ENCODE measurements around the gene FRMD4A. TPM values are rescaled to one million over a fixed set of nuclear protein-coding genes. Genes with fewer than 3 reads are reported as not detected.

Gene FRMD4A
- total and polyA plus RNA-seq, 11 donors = 12.2 to 58.1 (median 28.1) TPM

DNA sequence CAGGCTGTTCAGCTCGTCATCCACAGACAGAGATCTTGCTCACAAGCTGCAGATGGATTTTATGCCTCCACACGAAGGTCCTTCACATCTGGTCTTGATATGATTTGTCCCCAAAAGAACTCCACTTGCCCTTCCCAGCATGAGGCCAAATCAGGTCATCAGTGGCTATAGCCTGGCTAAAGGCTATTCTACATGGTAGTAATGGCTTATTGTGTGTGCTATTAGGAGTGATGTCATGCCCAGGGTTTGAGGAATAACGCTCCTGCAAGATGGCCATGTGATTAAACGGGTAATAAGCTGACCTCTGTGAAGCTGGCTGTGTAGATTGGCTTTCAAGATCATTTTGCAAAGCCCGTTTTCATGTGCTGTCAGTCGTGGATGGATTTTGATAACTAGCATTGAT is 313.8 kb downstream of the FRMD4A start:
- Histone ChIP-seq H3K27ac (peak overlapping the region in 1 of 12 donors; percentile 20), H3K36me3 (no peaks in the 10 kb centered on the region), H3K27me3 (peaks cover 0 to 5% (median 0%) of the 10 kb centered on the region in 9 donors), H3K4me1 (peaks cover 0 to 24% (median 13%) of the 10 kb centered on the region in 12 donors), H3K9me3 (peaks cover 0 to 11% (median 0%) of the 10 kb centered on the region in 12 donors), H3K4me3 (no peak overlapping the region)
- intact Hi-C loops (cut with DNase I) = no loop called here
- DNase-seq (no peak), ATAC-seq (no peak)
- 75 to 85% (median 82%) methylated on average over 6 of the region's 6 CpGs for WGBS, 4 donors
- TF ChIP-seq, protein P1, sequence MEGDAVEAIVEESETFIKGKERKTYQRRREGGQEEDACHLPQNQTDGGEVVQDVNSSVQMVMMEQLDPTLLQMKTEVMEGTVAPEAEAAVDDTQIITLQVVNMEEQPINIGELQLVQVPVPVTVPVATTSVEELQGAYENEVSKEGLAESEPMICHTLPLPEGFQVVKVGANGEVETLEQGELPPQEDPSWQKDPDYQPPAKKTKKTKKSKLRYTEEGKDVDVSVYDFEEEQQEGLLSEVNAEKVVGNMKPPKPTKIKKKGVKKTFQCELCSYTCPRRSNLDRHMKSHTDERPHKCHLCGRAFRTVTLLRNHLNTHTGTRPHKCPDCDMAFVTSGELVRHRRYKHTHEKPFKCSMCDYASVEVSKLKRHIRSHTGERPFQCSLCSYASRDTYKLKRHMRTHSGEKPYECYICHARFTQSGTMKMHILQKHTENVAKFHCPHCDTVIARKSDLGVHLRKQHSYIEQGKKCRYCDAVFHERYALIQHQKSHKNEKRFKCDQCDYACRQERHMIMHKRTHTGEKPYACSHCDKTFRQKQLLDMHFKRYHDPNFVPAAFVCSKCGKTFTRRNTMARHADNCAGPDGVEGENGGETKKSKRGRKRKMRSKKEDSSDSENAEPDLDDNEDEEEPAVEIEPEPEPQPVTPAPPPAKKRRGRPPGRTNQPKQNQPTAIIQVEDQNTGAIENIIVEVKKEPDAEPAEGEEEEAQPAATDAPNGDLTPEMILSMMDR (IDR thresholded peaks at IDR 0.05) = no peak
- TF ChIP-seq POLR2A (IDR thresholded peaks at IDR 0.05) = no peak

DNA sequence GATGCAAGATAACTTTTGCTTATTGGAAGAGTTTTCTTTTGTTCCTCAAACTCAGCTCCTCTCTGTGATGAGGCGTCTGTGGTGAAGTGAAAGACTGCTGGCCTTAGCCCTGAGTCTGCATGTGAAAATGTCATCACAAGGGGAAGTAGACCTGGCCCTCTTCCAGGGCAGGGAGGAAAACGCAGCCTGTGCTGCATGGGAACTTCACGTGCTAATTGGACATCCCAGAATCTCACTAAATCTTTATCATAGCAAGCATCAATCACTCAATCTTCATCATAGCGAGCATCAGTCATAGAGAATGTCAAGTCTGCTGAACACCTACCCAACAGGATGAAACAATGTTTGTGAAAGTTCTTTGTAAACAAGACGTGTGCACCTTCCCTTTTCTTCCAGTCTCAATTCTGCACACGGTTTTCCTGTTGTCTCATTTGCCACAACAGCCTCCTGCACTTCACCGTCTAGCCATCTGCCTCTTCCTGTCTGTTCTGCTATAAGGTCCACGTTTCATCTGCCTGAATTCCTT is 314.6 kb downstream of the FRMD4A start:
- Histone ChIP-seq H3K27me3 (peaks cover 0 to 4% (median 0%) of the 10 kb centered on the region in 9 donors), H3K4me3 (no peak overlapping the region), H3K36me3 (no peaks in the 10 kb centered on the region), H3K27ac (peak overlapping the region in 4 of 12 donors; percentile 33 to 54 (median 38)), H3K4me1 (peaks cover 0 to 28% (median 13%) of the 10 kb centered on the region in 12 donors), H3K9me3 (peaks cover 0 to 11% (median 0%) of the 10 kb centered on the region in 12 donors)
- peak in 4 of 5 donors; percentile 74 to 84 (median 76) for DNase-seq
- TF ChIP-seq, protein P1 (IDR thresholded peaks at IDR 0.05) = no peak
- no peak for TF ChIP-seq POLR2A (IDR thresholded peaks at IDR 0.05)
- intact Hi-C loops (cut with DNase I) = no loop called here
- 32 to 36% (median 33%) methylated on average over 8 of the region's 8 CpGs for WGBS, 4 donors
- peak; percentile 51 to 93 (median 82) for ATAC-seq

DNA sequence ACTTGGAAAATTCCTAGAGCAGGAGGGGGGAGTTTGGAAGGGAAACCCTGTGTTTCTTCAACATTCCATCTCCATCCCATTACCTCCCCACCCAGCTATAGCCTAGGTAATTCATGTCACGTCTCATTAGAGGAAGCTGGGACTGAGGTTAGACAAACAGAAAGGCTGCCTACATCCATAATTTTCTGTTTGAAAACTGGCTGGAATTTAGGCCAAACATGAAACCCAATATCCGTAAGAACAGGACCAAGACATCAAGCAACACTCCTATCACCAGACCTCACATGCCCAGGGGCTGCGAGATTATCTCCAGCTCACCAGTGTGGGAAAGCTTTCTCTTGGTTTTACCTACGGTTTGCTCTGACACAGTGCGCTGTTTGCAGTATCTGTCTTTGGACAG is 316.3 kb downstream of the FRMD4A start:
- Histone ChIP-seq H3K27me3 (peaks cover 0 to 7% (median 0%) of the 10 kb centered on the region in 9 donors), H3K4me1 (peaks cover 0 to 43% (median 18%) of the 10 kb centered on the region in 12 donors), H3K36me3 (no peaks in the 10 kb centered on the region), H3K9me3 (peaks cover 0 to 10% (median 0%) of the 10 kb centered on the region in 12 donors), H3K4me3 (no peak overlapping the region), H3K27ac (no peak overlapping the region)
- no peak for TF ChIP-seq POLR2A (IDR thresholded peaks at IDR 0.05)
- TF ChIP-seq, protein P1 (IDR thresholded peaks at IDR 0.05) = no peak
- intact Hi-C loops (cut with DNase I) = no loop called here
- ATAC-seq (no peak), DNase-seq (no peak)
- 76 to 88% (median 83%) methylated on average over 5 of the region's 5 CpGs for WGBS, 4 donors

DNA sequence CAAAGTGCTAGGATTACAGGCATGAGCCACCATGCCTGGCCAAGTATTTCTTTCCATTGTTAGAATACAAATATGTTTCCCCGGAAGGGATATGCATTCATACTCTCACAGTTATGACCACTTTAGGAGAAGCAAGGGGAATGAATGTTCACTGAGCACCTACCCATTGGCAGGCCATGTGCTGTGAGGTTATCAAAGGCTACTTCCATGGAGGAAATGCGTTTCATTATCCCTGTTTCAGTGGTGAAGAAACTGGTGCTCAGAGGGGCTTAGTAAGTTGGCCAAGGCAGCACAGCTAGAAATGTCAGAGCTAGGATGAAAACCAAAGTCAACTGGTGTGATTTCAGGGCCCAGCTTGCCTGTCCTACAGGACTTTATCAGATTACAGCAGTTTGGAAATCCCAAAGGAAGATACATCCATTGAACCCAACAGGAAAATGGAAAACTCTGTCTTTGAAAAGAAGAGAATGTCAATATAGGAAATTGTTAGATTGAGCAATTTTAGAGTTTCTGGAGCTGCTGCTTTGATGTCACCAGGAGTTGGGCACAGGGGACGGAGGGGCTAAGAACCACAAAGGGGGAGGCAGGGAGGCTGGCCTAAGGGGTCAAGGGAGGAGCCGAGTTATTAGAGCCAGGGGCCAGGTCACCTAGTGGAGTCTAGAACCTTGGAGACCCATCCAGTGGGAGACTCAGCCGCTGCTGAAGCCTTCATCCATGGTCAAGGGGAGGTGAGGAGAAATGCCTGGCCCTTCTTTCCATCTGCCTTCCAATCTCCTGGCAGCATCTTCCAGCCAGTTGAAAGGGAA is 319.8 kb downstream of the FRMD4A start:
- peaks cover 0 to 7% (median 0%) of the 10 kb centered on the region in 9 donors for H3K27me3 ChIP-seq
- intact Hi-C loops (cut with DNase I) = no loop called here
- ATAC-seq (no peak), DNase-seq (no peak)
- WGBS, 4 donors = 63 to 94% (median 82%) methylated on average over 5 of the region's 5 CpGs
- no peak overlapping the region for H3K4me3 ChIP-seq
- H3K4me1 ChIP-seq = peaks cover 0 to 35% (median 19%) of the 10 kb centered on the region in 12 donors
- H3K27ac ChIP-seq = peak overlapping the region in 5 of 12 donors; percentile 11 to 74 (median 71)
- no peak for TF ChIP-seq POLR2A (IDR thresholded peaks at IDR 0.05)
- TF ChIP-seq, protein P1 (IDR thresholded peaks at IDR 0.05) = no peak
- H3K36me3 ChIP-seq = no peaks in the 10 kb centered on the region
- H3K9me3 ChIP-seq = no peaks in the 10 kb centered on the region

Data from heart left ventricle (tissue), 16 donors.